Peyer's patch (tissue), 4 donors: ENCODE results near the gene CYP20A1.

Source experiments
- POLR2A ChIP-seq, 2 donors: fragments of 450-650 bp; IDR thresholded peaks; one replicate each; pipeline ENCODE4 v1.5.1; 2017; ENCODE audit warnings: antibody characterized with exemption in 2 of 2, mild to moderate bottlenecking in 2 of 2, moderate library complexity in 2 of 2
- TF ChIP-seq, protein P1 (sequence below), 6 experiments: fragments of 450-650 bp in 4 of 6; fragments of 200-600 bp in 2 of 6; sonication (generic) in 1 of 6; IDR thresholded peaks; one replicate each; pipeline ENCODE4 v1.5.1; 2017 to 2019; ENCODE audit warnings: antibody characterized with exemption in 6 of 6, mild to moderate bottlenecking in 3 of 6, moderate library complexity in 1 of 6

DNA sequence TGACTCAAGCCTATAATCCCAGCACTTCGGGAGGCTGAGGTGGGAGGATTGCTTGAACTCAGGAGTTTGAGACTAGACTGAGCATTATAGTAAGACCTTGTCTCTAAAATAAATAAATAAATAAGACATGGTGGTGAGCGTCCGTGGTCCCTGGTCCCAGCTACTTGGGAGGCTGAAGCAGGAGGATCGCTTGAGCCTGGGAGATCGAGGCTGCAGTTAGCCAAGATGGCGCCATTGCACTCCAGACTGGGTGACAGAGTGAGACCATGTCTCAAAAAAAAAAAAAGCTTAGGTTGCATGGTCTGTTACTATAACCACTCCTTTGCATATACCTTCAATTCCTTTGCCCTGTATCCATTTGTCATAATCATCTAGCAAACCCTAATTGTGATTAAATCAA lies 3.7 kb downstream of the CYP20A1 start:
- TF ChIP-seq, protein P1, sequence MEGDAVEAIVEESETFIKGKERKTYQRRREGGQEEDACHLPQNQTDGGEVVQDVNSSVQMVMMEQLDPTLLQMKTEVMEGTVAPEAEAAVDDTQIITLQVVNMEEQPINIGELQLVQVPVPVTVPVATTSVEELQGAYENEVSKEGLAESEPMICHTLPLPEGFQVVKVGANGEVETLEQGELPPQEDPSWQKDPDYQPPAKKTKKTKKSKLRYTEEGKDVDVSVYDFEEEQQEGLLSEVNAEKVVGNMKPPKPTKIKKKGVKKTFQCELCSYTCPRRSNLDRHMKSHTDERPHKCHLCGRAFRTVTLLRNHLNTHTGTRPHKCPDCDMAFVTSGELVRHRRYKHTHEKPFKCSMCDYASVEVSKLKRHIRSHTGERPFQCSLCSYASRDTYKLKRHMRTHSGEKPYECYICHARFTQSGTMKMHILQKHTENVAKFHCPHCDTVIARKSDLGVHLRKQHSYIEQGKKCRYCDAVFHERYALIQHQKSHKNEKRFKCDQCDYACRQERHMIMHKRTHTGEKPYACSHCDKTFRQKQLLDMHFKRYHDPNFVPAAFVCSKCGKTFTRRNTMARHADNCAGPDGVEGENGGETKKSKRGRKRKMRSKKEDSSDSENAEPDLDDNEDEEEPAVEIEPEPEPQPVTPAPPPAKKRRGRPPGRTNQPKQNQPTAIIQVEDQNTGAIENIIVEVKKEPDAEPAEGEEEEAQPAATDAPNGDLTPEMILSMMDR (IDR thresholded peaks at IDR 0.05) = no peak
- TF ChIP-seq POLR2A (IDR thresholded peaks at IDR 0.05) = no peak
